ENCODE results near the gene EPB41L2.
"Not testable (repeated sequence)": the region's sequence is repeated elsewhere in the genome, so short reads cannot be mapped to it uniquely, and the experiment has no call there.

EPB41L2 gene

DNA sequence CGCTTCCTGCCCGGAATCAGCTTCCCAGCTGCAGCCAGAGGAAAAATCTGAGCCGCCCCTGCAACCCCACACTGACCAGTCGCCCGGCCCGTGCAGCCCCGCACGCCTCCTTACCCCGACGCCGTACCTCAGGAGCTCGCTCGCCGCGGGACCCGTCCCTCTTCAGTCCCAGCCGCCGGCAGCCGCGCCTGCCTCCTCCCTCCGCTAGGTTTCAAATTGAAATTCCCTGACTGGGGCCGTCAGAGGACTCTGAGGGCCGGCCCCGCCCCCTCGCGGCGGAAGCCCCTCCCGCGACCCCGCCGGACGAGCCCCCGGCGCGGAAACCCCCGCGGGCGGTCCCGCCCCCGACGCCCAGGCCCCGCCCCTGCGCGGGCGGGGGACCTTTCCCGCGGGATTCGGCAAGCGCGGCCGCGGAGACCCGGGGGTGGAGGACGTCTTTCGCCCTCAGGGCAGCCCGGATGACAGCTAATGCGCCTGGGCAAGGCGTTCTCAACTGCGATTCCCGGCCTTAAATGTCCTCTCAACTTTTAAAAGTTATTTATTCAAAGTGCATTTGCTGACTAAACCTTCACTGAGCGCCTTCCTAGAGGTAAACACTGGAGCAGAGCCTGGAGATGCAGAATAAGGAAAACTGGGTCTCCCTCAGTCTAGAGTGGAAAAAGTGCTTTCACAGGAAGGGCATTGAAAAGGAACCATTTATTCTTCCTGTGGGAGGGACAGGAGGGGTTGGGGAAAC lies at the start of gene EPB41L2:
Gene EPB41L2 (minus strand): TSS at position 218 of the 736 bp plus-strand sequence. CDS start 106,760 bp downstream, outside the sequence.
- Mint-ChIP-seq H3K27ac (peak within 1 kb of the TSS; percentile 64), H3K4me1 (peaks cover 30% of the 10 kb centered on the region), H3K36me3 (no peaks in the 10 kb centered on the region), H3K9me3 (no peaks in the 10 kb centered on the region), H3K4me3 (peak within 1 kb of the TSS; percentile 71)
- DNase-seq (ENCODE audit: low spot score in 2 of 2), result peak; percentile 79 to 90
- peak; percentile 88 for ATAC-seq

DNA sequence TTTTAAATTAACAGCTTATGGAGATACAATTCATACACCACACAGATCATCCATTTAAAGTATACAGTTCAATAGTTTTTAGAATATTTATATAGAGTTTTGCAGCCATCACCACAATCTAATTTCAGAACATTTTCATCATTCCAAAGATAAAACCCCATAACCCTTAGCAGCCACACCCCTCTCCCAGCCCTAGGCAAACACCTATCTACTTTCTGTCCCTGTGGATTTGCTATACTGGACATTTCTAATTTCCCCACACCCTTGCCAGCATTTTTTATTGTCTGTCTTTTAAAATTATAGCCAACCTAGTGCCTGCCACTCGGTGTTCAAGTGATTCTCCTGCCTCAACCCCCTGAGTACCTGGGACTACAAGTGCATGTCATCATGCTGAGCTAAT lies 49.2 kb upstream of the EPB41L2 start:
- H3K36me3 Mint-ChIP-seq, result no peaks in the 10 kb centered on the region
- H3K4me1 Mint-ChIP-seq, result no peaks in the 10 kb centered on the region
- DNase-seq (ENCODE audit: low spot score in 2 of 2), result no peak
- no peak overlapping the region for H3K27ac Mint-ChIP-seq
- H3K9me3 Mint-ChIP-seq, result no peaks in the 10 kb centered on the region
- no peak for ATAC-seq
- no peak overlapping the region for H3K4me3 Mint-ChIP-seq

DNA sequence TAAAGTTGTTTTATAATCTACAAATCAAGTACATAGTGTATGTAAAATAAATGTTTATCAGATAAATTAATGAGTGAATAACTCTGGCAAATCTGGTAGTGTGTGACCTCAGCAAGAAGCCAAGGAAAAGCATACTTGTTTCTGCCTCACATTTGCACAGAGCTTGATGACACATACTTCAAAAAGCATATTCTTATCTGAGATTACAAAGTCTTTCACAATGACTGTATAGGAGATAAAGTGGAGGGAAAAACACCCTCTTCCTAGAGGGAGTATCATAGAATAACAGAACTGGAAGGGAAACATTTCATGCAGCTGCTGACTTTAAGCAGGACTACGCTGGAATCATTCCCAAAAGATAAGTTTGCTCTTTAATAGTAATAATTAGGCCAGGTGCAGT lies 44.1 kb upstream of the EPB41L2 start:
- DNase-seq (ENCODE audit: low spot score in 2 of 2) (no peak), ATAC-seq (no peak)
- no peaks in the 10 kb centered on the region for H3K36me3 Mint-ChIP-seq
- no peak overlapping the region for H3K27ac Mint-ChIP-seq
- no peaks in the 10 kb centered on the region for H3K9me3 Mint-ChIP-seq
- no peaks in the 10 kb centered on the region for H3K4me1 Mint-ChIP-seq
- no peak overlapping the region for H3K4me3 Mint-ChIP-seq

DNA sequence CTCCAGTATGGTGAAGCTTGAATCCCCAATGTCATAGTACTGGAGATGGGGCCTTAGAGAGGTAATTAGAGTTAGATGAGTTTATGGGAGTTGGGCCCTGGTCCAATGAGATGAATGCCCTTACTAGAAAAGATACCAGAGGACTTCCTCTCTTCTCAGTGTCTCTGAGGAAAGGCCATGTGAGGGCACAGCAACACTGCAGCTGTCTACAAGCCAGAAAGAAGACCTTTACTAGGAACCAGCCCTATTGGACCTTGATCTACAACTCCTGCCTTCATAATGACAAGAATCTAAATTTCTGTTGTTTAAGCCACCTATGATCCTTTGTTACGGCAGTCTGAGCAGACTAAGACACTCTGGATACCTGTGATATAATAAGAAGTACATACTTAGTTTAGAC lies 40.9 kb upstream of the EPB41L2 start:
- Mint-ChIP-seq H3K36me3 (no peaks in the 10 kb centered on the region), H3K27ac (no peak overlapping the region), H3K4me3 (no peak overlapping the region), H3K9me3 (no peaks in the 10 kb centered on the region), H3K4me1 (no peaks in the 10 kb centered on the region)
- no peak for ATAC-seq
- no peak for DNase-seq (ENCODE audit: low spot score in 2 of 2)

DNA sequence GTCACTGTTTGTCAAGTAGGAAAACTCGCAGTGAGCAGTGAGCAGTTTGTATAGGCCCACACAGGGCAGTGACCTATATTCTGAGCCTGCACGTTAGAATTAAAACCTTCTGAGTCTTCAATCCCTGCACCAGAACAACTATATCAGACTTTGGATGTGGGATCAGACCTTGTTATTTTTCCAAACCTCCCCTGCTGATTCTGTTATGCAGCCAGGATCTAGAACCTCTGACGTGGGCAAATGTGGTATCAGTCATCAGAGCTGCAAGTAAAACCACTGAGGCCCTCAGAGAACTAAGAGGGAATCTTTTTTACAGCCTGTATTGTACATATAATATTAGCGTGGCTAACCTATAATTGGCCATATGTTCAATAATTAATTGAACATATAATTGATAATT lies 40.3 kb upstream of the EPB41L2 start:
- no peak overlapping the region for H3K27ac Mint-ChIP-seq
- no peak overlapping the region for H3K4me3 Mint-ChIP-seq
- no peaks in the 10 kb centered on the region for H3K4me1 Mint-ChIP-seq
- no peaks in the 10 kb centered on the region for H3K9me3 Mint-ChIP-seq
- ATAC-seq (no peak), DNase-seq (ENCODE audit: low spot score in 2 of 2) (no peak)
- no peaks in the 10 kb centered on the region for H3K36me3 Mint-ChIP-seq

DNA sequence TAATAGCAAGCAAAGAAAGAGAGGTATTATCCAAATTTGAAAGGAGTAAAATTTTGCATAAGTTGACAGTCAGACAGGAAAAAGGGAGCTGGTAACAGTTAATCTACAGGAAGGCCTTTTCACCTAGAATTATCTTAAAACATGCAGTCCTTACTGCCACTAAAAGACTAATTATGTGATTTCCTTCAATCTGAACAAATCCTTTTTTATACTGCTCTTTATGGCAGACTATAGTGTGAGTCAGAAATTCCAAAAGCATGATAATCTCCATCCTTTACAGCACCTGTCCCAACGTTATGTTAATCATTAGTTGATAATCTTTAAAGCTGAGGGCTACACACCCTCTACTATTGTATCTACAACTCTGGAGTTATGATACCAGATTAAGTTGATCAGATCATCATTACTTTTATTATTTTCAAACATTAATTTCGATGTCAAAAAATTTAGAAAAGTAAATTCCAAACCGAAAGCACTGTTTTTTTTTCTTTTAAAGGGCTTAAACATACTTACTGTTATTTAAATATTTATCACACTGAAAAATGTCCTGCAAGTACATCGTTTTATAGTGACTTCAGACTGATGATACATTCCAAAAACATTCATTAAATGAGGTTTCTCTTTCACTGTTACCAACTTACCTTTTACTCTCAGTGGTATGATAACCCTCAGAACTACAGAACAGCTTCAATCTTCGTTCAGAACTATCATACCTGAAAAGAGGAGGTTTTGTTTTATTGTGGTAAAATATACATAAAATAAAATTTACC lies 39.1 kb upstream of the EPB41L2 start:
- Mint-ChIP-seq H3K27ac (no peak overlapping the region), H3K4me1 (no peaks in the 10 kb centered on the region), H3K9me3 (no peaks in the 10 kb centered on the region), H3K4me3 (no peak overlapping the region), H3K36me3 (no peaks in the 10 kb centered on the region)
- DNase-seq (ENCODE audit: low spot score in 2 of 2) (no peak), ATAC-seq (no peak)

DNA sequence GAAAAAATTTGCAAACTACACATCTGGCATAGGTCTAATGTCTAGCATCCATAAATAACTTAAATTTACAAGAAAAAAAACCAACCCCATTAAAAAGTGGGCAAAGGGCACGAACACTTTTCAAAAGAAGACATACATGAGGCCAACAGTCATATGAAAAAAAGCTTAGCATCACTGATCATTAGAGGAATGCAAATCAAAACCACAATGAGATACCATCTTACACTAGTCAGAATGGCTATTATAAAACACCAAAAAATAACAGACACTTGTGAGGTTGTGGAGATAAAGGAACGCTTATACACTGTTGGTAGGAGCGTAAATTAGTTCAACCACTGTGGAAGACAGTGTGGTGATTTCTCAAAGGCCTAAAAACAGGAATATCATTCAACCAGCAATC lies 33.7 kb upstream of the EPB41L2 start:
- no peak overlapping the region for H3K4me3 Mint-ChIP-seq

DNA sequence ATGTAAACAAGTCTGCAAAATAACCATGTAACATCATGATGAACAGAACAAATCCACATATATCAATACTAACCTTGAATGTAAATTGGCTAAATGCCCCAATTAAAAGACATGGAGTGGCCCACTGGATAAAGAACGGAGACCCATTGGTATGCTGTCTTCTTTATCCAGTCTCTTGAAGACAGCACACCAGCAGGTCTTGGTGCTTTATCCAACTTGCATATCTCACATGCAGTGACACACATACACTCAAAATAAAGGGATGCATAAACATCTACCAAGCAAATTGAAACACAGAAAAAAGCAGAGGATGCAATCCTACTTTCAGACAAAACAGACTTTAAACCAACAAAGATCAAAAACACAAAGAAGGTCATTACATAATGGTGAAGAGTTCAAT lies 30.3 kb upstream of the EPB41L2 start:
- H3K4me1 Mint-ChIP-seq, result no peaks in the 10 kb centered on the region
- no peaks in the 10 kb centered on the region for H3K9me3 Mint-ChIP-seq
- no peaks in the 10 kb centered on the region for H3K36me3 Mint-ChIP-seq
- H3K4me3 Mint-ChIP-seq, result no peak overlapping the region
- no peak overlapping the region for H3K27ac Mint-ChIP-seq
- DNase-seq (ENCODE audit: low spot score in 2 of 2) (no peak), ATAC-seq (no peak)

More for the DNA sequence above, 33.7 kb upstream of the EPB41L2 start:
- Mint-ChIP-seq H3K36me3 (no peaks in the 10 kb centered on the region), H3K4me1 (no peaks in the 10 kb centered on the region), H3K9me3 (no peaks in the 10 kb centered on the region), H3K27ac (no peak overlapping the region)
- DNase-seq (ENCODE audit: low spot score in 2 of 2) (no peak), ATAC-seq (no peak)

DNA sequence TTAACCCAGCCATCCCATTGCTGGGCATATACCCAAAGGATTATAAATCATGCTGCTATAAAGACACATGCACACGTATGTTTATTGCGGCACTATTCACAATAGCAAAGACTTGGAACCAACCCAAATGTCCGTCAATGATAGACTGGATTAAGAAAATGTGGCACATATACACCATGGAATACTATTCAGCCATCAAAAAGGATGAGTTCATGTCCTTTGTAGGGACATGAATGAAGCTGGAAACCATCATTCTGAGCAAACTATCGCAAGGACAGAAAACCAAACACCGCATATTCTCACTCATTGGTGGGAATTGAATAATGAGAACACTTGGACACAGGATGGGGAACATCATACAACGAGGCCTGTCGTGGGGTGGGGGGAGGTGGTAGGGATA lies 28.9 kb upstream of the EPB41L2 start:
- not testable (repeated sequence) for DNase-seq (ENCODE audit: low spot score in 2 of 2); ATAC-seq; H3K4me1 Mint-ChIP-seq; H3K36me3 Mint-ChIP-seq; H3K9me3 Mint-ChIP-seq; H3K4me3 Mint-ChIP-seq; H3K27ac Mint-ChIP-seq

DNA sequence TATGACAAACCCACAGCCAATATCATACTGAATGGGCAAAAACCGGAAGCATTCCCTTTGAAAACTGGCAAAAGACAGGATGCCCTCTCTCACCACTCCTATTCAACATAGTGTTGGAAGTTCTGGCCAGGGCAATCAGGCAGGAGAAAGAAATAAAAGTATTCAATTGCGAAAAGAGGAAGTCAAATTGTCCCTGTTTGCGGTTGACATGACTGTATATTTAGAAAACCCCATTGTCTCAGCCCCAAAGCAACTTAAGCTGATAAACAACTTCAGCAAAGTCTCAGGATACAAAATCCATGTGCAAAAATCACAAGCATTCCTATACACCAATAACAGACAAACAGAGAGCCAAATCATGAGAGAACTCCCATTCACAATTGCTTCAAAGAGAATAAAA lies 27.3 kb upstream of the EPB41L2 start:
- not testable (repeated sequence) for H3K4me1 Mint-ChIP-seq; ATAC-seq; H3K4me3 Mint-ChIP-seq; H3K9me3 Mint-ChIP-seq; H3K27ac Mint-ChIP-seq; DNase-seq (ENCODE audit: low spot score in 2 of 2); H3K36me3 Mint-ChIP-seq

DNA sequence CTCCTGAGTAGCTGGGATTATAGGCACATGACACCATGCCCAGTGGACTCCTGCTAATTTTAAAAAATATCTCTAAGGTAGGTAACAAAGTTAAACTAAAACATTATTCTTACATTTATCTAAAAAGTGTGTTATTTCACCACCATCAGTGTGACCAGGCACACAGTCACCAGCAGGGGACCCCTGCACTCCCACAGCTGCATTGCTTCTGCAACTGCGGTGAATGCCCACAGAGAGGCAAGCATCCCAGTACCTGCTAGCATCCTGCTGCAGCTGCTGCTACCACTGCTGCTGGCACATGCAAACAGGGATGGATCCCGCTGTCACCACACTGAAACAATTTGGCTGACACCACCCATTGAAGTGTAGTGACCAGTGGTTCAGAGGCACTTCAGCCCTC lies 21.9 kb upstream of the EPB41L2 start:
- H3K27ac Mint-ChIP-seq, result no peak overlapping the region
- no peaks in the 10 kb centered on the region for H3K9me3 Mint-ChIP-seq
- no peaks in the 10 kb centered on the region for H3K4me1 Mint-ChIP-seq
- ATAC-seq, result no peak
- no peak for DNase-seq (ENCODE audit: low spot score in 2 of 2)
- H3K36me3 Mint-ChIP-seq, result no peaks in the 10 kb centered on the region
- H3K4me3 Mint-ChIP-seq, result no peak overlapping the region

DNA sequence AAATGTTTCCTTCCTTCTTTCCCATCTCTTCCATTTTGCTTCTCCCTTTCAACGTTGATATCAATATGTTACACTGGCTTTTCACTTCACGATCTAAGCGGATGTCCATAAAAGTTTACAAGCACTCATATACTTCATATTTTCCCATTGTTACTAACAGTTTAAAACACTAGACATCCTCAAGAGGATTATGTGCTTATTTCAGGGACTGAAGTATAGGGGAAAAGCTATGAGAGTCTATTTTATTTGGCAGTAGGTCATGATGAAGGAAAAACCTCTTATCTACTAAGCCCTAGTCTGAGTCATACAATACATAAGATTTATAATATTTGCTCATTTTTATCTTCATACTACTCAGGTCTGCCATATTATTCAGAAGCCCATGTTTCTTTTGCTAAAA lies 20.6 kb upstream of the EPB41L2 start:
- no peak for DNase-seq (ENCODE audit: low spot score in 2 of 2)
- ATAC-seq, result no peak
- H3K4me3 Mint-ChIP-seq, result no peak overlapping the region
- H3K4me1 Mint-ChIP-seq, result no peaks in the 10 kb centered on the region
- H3K9me3 Mint-ChIP-seq, result no peaks in the 10 kb centered on the region
- H3K36me3 Mint-ChIP-seq, result no peaks in the 10 kb centered on the region
- H3K27ac Mint-ChIP-seq, result no peak overlapping the region

DNA sequence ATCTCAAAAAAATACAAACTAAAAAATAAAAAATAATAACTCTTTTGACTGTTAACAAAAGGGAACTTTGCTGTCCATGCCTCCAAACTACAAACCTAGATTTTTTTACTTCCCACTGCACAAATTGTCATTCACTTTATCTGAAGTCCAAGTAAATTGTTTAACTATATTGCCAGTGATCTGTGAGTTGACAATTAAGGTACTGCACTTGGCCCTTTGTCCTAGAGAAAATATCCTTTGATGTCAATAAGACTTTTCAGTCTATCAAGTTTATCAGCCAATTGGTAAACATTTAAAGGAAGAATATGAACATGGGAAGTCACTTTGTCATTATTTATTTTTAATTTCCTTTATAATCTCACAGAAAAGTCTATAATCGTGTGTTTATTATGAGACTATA lies 19.3 kb upstream of the EPB41L2 start:
- no peak overlapping the region for H3K27ac Mint-ChIP-seq
- DNase-seq (ENCODE audit: low spot score in 2 of 2) (no peak), ATAC-seq (no peak)
- no peak overlapping the region for H3K4me3 Mint-ChIP-seq
- no peaks in the 10 kb centered on the region for H3K4me1 Mint-ChIP-seq
- H3K9me3 Mint-ChIP-seq, result no peaks in the 10 kb centered on the region
- no peaks in the 10 kb centered on the region for H3K36me3 Mint-ChIP-seq

DNA sequence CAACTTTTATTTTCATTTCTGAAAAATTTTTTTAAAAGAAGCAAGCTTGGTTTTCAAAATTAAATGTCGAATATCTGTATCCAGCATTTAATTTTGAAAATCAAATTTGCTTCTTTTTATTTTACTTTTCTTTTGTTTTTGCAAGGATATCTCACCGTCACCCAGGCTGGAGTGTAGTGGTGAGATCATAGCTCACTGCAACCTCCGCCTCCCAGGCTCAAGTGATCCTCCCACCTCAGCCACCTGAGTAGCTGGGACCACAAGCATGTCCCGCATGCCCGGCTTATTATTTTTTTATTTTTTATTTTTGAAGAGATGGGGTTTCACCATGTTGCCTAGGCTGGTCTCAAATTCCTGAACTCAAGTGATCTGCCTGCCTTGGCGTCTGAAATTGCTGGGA lies 17.0 kb upstream of the EPB41L2 start:
- Mint-ChIP-seq H3K4me1 (no peaks in the 10 kb centered on the region), H3K36me3 (no peaks in the 10 kb centered on the region), H3K9me3 (no peaks in the 10 kb centered on the region), H3K4me3 (no peak overlapping the region), H3K27ac (no peak overlapping the region)
- ATAC-seq, result no peak
- DNase-seq (ENCODE audit: low spot score in 2 of 2), result no peak

DNA sequence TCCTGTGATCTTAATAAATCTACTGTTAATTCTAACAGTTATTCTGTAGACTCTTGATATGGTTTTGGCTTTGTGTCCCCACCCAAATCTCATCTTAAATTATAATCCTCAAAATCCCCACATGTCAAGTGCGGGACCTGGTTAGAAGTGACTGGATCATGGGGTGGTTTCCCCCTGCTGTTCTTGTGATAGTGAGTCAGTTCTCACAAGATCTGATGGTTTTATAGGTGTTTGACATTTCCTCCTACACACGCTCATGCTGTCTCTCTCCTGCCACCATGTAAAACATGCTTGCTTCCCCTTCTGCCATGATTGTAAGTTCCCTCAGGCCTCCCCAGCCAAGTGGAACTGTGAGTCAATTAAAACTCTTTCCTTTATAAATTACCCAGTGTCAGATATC lies 10.5 kb upstream of the EPB41L2 start:
- ATAC-seq, result peak; percentile 72
- Mint-ChIP-seq H3K36me3 (no peaks in the 10 kb centered on the region), H3K9me3 (no peaks in the 10 kb centered on the region), H3K4me1 (no peaks in the 10 kb centered on the region), H3K4me3 (no peak overlapping the region), H3K27ac (no peak overlapping the region)
- no peak for DNase-seq (ENCODE audit: low spot score in 2 of 2)

DNA sequence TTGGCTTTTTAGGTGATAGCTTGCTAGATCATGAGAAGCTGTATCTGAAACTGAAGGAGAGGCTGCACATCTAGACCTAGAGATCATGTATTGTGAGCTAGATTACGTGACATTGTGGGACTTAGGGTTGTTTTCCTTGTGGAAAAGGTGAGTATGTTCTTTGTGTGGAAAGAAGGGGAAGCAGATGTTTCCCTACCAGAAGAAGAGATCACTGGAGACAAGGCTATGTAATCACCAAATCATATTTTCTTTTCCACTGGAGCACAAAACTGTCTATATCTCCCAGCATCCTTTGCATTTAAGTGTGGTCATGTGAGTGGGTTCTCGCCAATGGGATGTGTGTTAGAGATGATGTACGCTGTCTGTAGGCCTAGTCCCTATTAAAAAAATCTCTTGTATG lies 7.0 kb upstream of the EPB41L2 start:
- Mint-ChIP-seq H3K9me3 (no peaks in the 10 kb centered on the region), H3K4me3 (no peak overlapping the region), H3K27ac (no peak overlapping the region), H3K4me1 (no peaks in the 10 kb centered on the region), H3K36me3 (no peaks in the 10 kb centered on the region)
- DNase-seq (ENCODE audit: low spot score in 2 of 2) (no peak), ATAC-seq (no peak)
